IPS-20b (cell line): ENCODE data around the gene SMIM38.

Experiments
- H3K27ac ChIP-seq: one replicate; pipeline ENCODE4 v1.5.1; 2013; ENCODE audit warnings: low read length
- H3K27me3 ChIP-seq: 2 replicates; pipeline ENCODE4 v1.6.1; 2013; ENCODE audit warnings: mild to moderate bottlenecking, low read length, inconsistent platforms; ENCODE audit not compliant: insufficient read depth
- H3K36me3 ChIP-seq: 2 replicates; pipeline ENCODE4 v1.6.1; 2013; ENCODE audit warnings: low read depth, mild to moderate bottlenecking, inconsistent platforms, low read length, moderate library complexity; ENCODE audit not compliant: insufficient read depth
- H3K4me1 ChIP-seq: 2 replicates; pipeline ENCODE4 v1.6.1; 2013; ENCODE audit warnings: mild to moderate bottlenecking, control low read depth, inconsistent platforms, low read length, moderate library complexity; ENCODE audit not compliant: insufficient read depth
- H3K4me3 ChIP-seq: 2 replicates; pipeline ENCODE4 v1.5.1; 2013; ENCODE audit warnings: mild to moderate bottlenecking, low read length, inconsistent platforms
- H3K9ac ChIP-seq: 2 replicates; pipeline ENCODE4 v1.6.1; 2013; ENCODE audit warnings: low read depth, mild to moderate bottlenecking, inconsistent platforms, low read length, moderate library complexity
- H3K9me3 ChIP-seq: 2 replicates; pipeline ENCODE4 v1.6.1; 2013; ENCODE audit warnings: mild to moderate bottlenecking, low read depth, low read length, inconsistent platforms; ENCODE audit not compliant: insufficient read depth

Gene SMIM38

GRCh38 chr11:69123593-69124545 is 31.9 kb upstream of the SMIM38 start:
- Histone ChIP-seq H3K9me3 (peaks cover 3% of the 10 kb centered on the region), H3K27ac (no peak overlapping the region), H3K4me1 (peaks cover 11% of the 10 kb centered on the region), H3K4me3 (peak overlapping the region; percentile 29; the same call in 1 of the 2 replicates), H3K36me3 (no peaks in the 10 kb centered on the region), H3K27me3 (0 out of 2 replicates have a peak, but pooled peaks cover 4% of the 10 kb centered on the region), H3K9ac (peak overlapping the region; percentile 33; the same call in 1 of the 2 replicates)

- H3K9ac ChIP-seq = no peak overlapping the region
- H3K27ac ChIP-seq = no peak overlapping the region
- no peaks in the 10 kb centered on the region for H3K36me3 ChIP-seq
- 0 out of 2 replicates have a peak, but pooled peaks cover 4% of the 10 kb centered on the region for H3K27me3 ChIP-seq
- H3K4me1 ChIP-seq = peaks cover 11% of the 10 kb centered on the region
- no peaks in the 10 kb centered on the region for H3K9me3 ChIP-seq
- no peak overlapping the region for H3K4me3 ChIP-seq
Observed at GRCh38 chr11:69125861-69126260, 29.9 kb upstream of the SMIM38 start.

GRCh38 chr11:69126286-69126685 is 29.4 kb upstream of the SMIM38 start:
- Histone ChIP-seq H3K36me3 (no peaks in the 10 kb centered on the region), H3K27me3 (0 out of 2 replicates have a peak, but pooled peaks cover 4% of the 10 kb centered on the region), H3K27ac (no peak overlapping the region), H3K9me3 (no peaks in the 10 kb centered on the region), H3K4me3 (no peak overlapping the region), H3K9ac (no peak overlapping the region), H3K4me1 (peaks cover 11% of the 10 kb centered on the region)

- no peak overlapping the region for H3K27ac ChIP-seq
- no peaks in the 10 kb centered on the region for H3K9me3 ChIP-seq
- H3K27me3 ChIP-seq = no peaks in the 10 kb centered on the region
- no peaks in the 10 kb centered on the region for H3K36me3 ChIP-seq
- H3K9ac ChIP-seq = no peak overlapping the region
- peaks cover 7% of the 10 kb centered on the region; the same call in 1 of the 2 replicates for H3K4me1 ChIP-seq
- no peak overlapping the region for H3K4me3 ChIP-seq
Observed at GRCh38 chr11:69127081-69127850, 28.5 kb upstream of the SMIM38 start.

- Histone ChIP-seq H3K9ac (no peak overlapping the region), H3K36me3 (no peaks in the 10 kb centered on the region), H3K27ac (no peak overlapping the region), H3K4me1 (peaks cover 7% of the 10 kb centered on the region; the same call in 1 of the 2 replicates), H3K9me3 (0 out of 2 replicates have a peak, but pooled peaks cover 1% of the 10 kb centered on the region), H3K27me3 (no peaks in the 10 kb centered on the region), H3K4me3 (no peak overlapping the region)
Observed at GRCh38 chr11:69127884-69128283, 27.9 kb upstream of the SMIM38 start.

GRCh38 chr11:69129053-69129452 is 26.7 kb upstream of the SMIM38 start:
- H3K4me3 ChIP-seq = no peak overlapping the region

GRCh38 chr11:69129647-69130046 is 26.1 kb upstream of the SMIM38 start:
- Histone ChIP-seq H3K9ac (no peak overlapping the region), H3K27ac (no peak overlapping the region), H3K36me3 (no peaks in the 10 kb centered on the region)

More at GRCh38 chr11:69129053-69129452, 26.7 kb upstream of the SMIM38 start:
- Histone ChIP-seq H3K4me1 (peaks cover 3% of the 10 kb centered on the region; the same call in 1 of the 2 replicates), H3K27ac (no peak overlapping the region), H3K27me3 (no peaks in the 10 kb centered on the region), H3K36me3 (no peaks in the 10 kb centered on the region), H3K9ac (no peak overlapping the region), H3K9me3 (peaks cover 8% of the 10 kb centered on the region)

GRCh38 chr11:69130654-69131053 is 25.1 kb upstream of the SMIM38 start:
- H3K4me3 ChIP-seq = no peak overlapping the region
- no peak overlapping the region for H3K9ac ChIP-seq
- H3K27me3 ChIP-seq = no peaks in the 10 kb centered on the region
- H3K4me1 ChIP-seq = no peaks in the 10 kb centered on the region
- H3K27ac ChIP-seq = no peak overlapping the region
- peaks cover 8% of the 10 kb centered on the region for H3K9me3 ChIP-seq
- H3K36me3 ChIP-seq = no peaks in the 10 kb centered on the region

More at GRCh38 chr11:69129647-69130046, 26.1 kb upstream of the SMIM38 start:
- Histone ChIP-seq H3K4me3 (no peak overlapping the region), H3K27me3 (no peaks in the 10 kb centered on the region), H3K9me3 (peaks cover 8% of the 10 kb centered on the region), H3K4me1 (no peaks in the 10 kb centered on the region)

- Histone ChIP-seq H3K27me3 (no peaks in the 10 kb centered on the region), H3K4me3 (no peak overlapping the region), H3K4me1 (no peaks in the 10 kb centered on the region), H3K27ac (no peak overlapping the region), H3K9me3 (peaks cover 8% of the 10 kb centered on the region), H3K36me3 (no peaks in the 10 kb centered on the region), H3K9ac (no peak overlapping the region)
Observed at GRCh38 chr11:69131121-69131566, 24.6 kb upstream of the SMIM38 start.

- Histone ChIP-seq H3K4me1 (no peaks in the 10 kb centered on the region), H3K27me3 (no peaks in the 10 kb centered on the region), H3K36me3 (no peaks in the 10 kb centered on the region), H3K9me3 (peaks cover 8% of the 10 kb centered on the region), H3K9ac (no peak overlapping the region), H3K27ac (no peak overlapping the region), H3K4me3 (no peak overlapping the region)
Observed at GRCh38 chr11:69131644-69132300, 24.0 kb upstream of the SMIM38 start.

- no peaks in the 10 kb centered on the region for H3K36me3 ChIP-seq
- no peak overlapping the region for H3K27ac ChIP-seq
- H3K4me3 ChIP-seq = no peak overlapping the region
- no peaks in the 10 kb centered on the region for H3K27me3 ChIP-seq
- no peak overlapping the region for H3K9ac ChIP-seq
- peaks cover 8% of the 10 kb centered on the region for H3K9me3 ChIP-seq
- no peaks in the 10 kb centered on the region for H3K4me1 ChIP-seq
Observed at GRCh38 chr11:69132301-69132670, 23.4 kb upstream of the SMIM38 start.
